HCT116 (cell line): ENCODE results near the gene DZIP3. TPM values are rescaled to one million over a fixed set of nuclear protein-coding genes. Genes with fewer than 3 reads are reported as not detected.

ENCODE experiments used
- ATAC-seq: fragments of 200-7000 bp; cut with Tn5 transposase; 2 replicates; pipeline ENCODE4 v1.9.1; 2020; ENCODE audit warnings: mild to moderate bottlenecking, moderate library complexity
- BruUV-seq: library from RNA; stranded (reverse); fragments of 400-500 nt; replicated peaks from 2 replicates; lab custom pipeline; 2021; lab: Mats Ljungman, UMichigan
- CTCF ChIA-PET: fragments of 300-600 bp; sonication (Branson Sonifier 250); formaldehyde crosslinking; loops from one replicate; lab custom pipeline; 2021; ENCODE audit warnings: antibody characterized with exemption; lab: Charles Lee
- POLR2A ChIA-PET: fragments of 300-600, 350-600 bp; sonication (Branson Sonifier 250); formaldehyde crosslinking; loops from one replicate; lab custom pipeline; 2021; ENCODE audit warnings: antibody characterized with exemption; lab: Charles Lee
- RAD21 ChIA-PET, 2 experiments: fragments of 300-600 bp; sonication (Branson Sonifier 250); formaldehyde crosslinking; loops; one replicate each; lab custom pipeline; 2023; ENCODE audit warnings: low total read pairs in 2 of 2; ENCODE audit not compliant: uncharacterized antibody in 2 of 2, unreplicated experiment in 2 of 2, low non-redundant PET in 1 of 2; lab: Charles Lee
- DNase-seq: peaks from one replicate; pipeline ENCODE4 v3.0.0-alpha.2; 2010; ENCODE audit warnings: low read depth, low spot score
- H2AFZ ChIP-seq: fragments of 200-600 bp; shearing (Covaris generic), sonication (generic); 2 replicates; pipeline ENCODE4 v1.6.1; 2017; ENCODE audit warnings: low read depth, mixed run types, mixed read lengths, antibody characterized with exemption, low read length; ENCODE audit not compliant: poor library complexity, severe bottlenecking
- H3K27ac ChIP-seq: 2 replicates; pipeline ENCODE4 v1.5.1; 2012; ENCODE audit warnings: low read depth, low read length
- H3K27me3 ChIP-seq: fragments of 200-600 bp; sonication (generic); 2 replicates; pipeline ENCODE4 v1.6.1; 2016; ENCODE audit warnings: mixed run types, low read length, mixed read lengths; ENCODE audit not compliant: insufficient read depth
- H3K36me3 ChIP-seq, 2 experiments: fragments of 200-500 bp in 1 of 2; fragments of 200-600 bp in 1 of 2; sonication (Bioruptor generic) in 1 of 2; sonication (generic) in 1 of 2; 2 replicates each; pipeline versions ENCODE4 v1.5.1 to v1.6.1; 2014 to 2016; ENCODE audit warnings: low read length in 2 of 2, inconsistent platforms in 1 of 2, mixed read lengths in 1 of 2, mixed run types in 1 of 2; ENCODE audit not compliant: insufficient read depth in 2 of 2, control insufficient read depth in 1 of 2
- H3K4me1 ChIP-seq, 2 experiments: fragments of 200-600 bp in 1 of 2; sonication (generic) in 1 of 2; 2 replicates each; pipeline versions ENCODE4 v1.5.1 to v1.6.1; 2012 to 2017; ENCODE audit warnings: low read length in 2 of 2, inconsistent platforms in 1 of 2, mild to moderate bottlenecking in 1 of 2, mixed read lengths in 1 of 2, mixed run types in 1 of 2, moderate library complexity in 1 of 2; ENCODE audit not compliant: insufficient read depth in 2 of 2, control insufficient read depth in 1 of 2
- H3K4me2 ChIP-seq: fragments of 200-600 bp; sonication (generic); 2 replicates; pipeline ENCODE4 v1.6.1; 2017; ENCODE audit warnings: mixed run types, low read length, mixed read lengths
- H3K4me3 ChIP-seq, 2 experiments: fragments of 200-600 bp in 1 of 2; sonication (generic) in 1 of 2; replicated peaks in 1 of 2; 2 replicates each; pipeline ENCODE4 v1.5.1; 2011 to 2016; ENCODE audit warnings: low read length in 2 of 2, control low read depth in 1 of 2, low read depth in 1 of 2, mild to moderate bottlenecking in 1 of 2, mixed read lengths in 1 of 2, mixed run types in 1 of 2
- H3K79me2 ChIP-seq: fragments of 200-600 bp; sonication (generic); 2 replicates; pipeline ENCODE4 v1.6.1; 2017; ENCODE audit warnings: mild to moderate bottlenecking, mixed run types, low read length, moderate library complexity, mixed read lengths; ENCODE audit not compliant: insufficient read depth
- H3K9ac ChIP-seq: fragments of 200-600 bp; sonication (generic); 2 replicates; pipeline ENCODE4 v1.6.1; 2016; ENCODE audit warnings: low read length, mixed read lengths
- H3K9me2 ChIP-seq: fragments of 200-600 bp; sonication (generic), shearing (Covaris generic); 2 replicates; pipeline ENCODE4 v1.6.1; 2017; ENCODE audit warnings: mixed run types, mild to moderate bottlenecking, moderate library complexity; ENCODE audit not compliant: insufficient read depth
- H3K9me3 ChIP-seq, 2 experiments: fragments of 200-500 bp in 1 of 2; fragments of 200-600 bp in 1 of 2; sonication (Bioruptor generic) in 1 of 2; sonication (generic) in 1 of 2; 2 replicates each; pipeline ENCODE4 v1.6.1; 2014 to 2017; ENCODE audit warnings: low read length in 2 of 2, mixed read lengths in 2 of 2, inconsistent platforms in 1 of 2, low read depth in 1 of 2, mild to moderate bottlenecking in 1 of 2, mixed run types in 1 of 2, moderate library complexity in 1 of 2; ENCODE audit not compliant: control insufficient read depth in 1 of 2, insufficient read depth in 1 of 2
- H4K20me1 ChIP-seq: fragments of 200-600 bp; sonication (generic), shearing (Covaris generic); 2 replicates; pipeline ENCODE4 v1.6.1; 2017; ENCODE audit warnings: mixed run types, mild to moderate bottlenecking, moderate library complexity; ENCODE audit not compliant: insufficient read depth
- EZH2phosphoT487 ChIP-seq: fragments of 200-600 bp; IDR thresholded peaks from 2 replicates; pipeline ENCODE4 v1.6.1; 2018; ENCODE audit warnings: antibody characterized with exemption, borderline replicate concordance
- RAD21 ChIP-seq: IDR thresholded peaks from 2 replicates; pipeline ENCODE4 v1.6.1; 2012; ENCODE audit warnings: low read depth, mild to moderate bottlenecking
- SP1 ChIP-seq: IDR thresholded peaks from 2 replicates; pipeline ENCODE4 v1.6.1; 2012; ENCODE audit warnings: low read depth
- ZNF274 ChIP-seq: fragments of 200-500 bp; sonication (Bioruptor generic); IDR thresholded peaks from 2 replicates; pipeline ENCODE4 v1.6.1; 2014; ENCODE audit warnings: mild to moderate bottlenecking, low read depth, low read length, inconsistent platforms
- intact Hi-C: fragments of 100-400 bp; cut with micrococcal nuclease; formaldehyde crosslinking; loops from 2 replicates; pipeline ENCODE4 v1.10.0; 2022
- total RNA-seq: library from RNA; stranded (reverse); gene quantifications from one replicate; pipeline ENCODE4 v1.2.1, GENCODE V29; 2021; ENCODE audit not compliant: unreplicated experiment
- TF ChIP-seq, protein P1 (sequence below): IDR thresholded peaks from 2 replicates; pipeline ENCODE4 v1.6.1; 2011; ENCODE audit warnings: mild to moderate bottlenecking, low read length, moderate library complexity; ENCODE audit not compliant: insufficient replicate concordance; ENCODE audit errors: extremely low read depth
- TF ChIP-seq, protein P2 (sequence below): IDR thresholded peaks from 2 replicates; pipeline ENCODE4 v1.6.1; 2012

The DZIP3 gene
- total RNA-seq, 1 experiment from 2014 or later, result 19.4 TPM

DNA sequence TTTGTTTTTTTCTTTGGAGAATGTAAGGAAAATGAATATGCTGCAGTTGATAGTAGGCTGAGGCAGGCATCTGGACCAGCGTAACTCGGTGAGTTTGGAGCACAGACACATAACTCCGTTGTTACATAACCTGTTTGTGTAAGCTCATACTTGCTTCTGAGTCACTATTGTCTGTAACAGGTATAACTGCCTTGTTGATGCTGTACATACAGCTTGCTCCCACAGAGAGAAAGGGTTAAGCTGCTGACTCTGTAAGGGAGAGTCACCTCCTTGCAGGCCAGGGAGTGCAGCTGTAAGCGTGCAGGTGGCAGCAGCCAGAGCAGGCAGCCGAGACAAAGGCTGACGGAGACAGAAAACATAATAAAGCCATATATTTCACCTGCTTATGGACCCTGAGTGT is 147.3 kb downstream of the DZIP3 start (continued):
- no peak for TF ChIP-seq EZH2phosphoT487

DNA sequence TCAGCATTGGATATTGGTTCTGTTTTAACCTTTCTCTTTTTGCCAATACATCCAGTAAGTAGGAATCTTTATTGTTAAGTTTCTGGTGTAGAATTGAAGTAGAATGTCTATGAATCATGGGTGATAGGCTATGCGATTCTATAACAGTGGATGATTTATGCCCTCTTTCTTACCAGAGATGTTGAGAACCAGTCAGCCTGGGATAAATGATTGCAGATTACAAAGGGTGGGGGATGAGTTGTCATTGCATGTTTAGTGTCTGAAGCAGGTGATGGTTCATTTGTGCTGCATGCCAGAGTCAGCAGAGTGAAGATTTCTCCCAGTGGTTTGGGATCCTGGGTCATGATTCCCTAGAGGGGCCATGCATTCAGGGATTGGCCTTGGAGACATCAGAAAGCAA is 153.4 kb downstream of the DZIP3 start:
- no peak for DNase-seq
- H3K27ac ChIP-seq, result no peak overlapping the region
- no peak for ATAC-seq
- H3K4me1 ChIP-seq, result no peaks in the 10 kb centered on the region
- H3K9me3 ChIP-seq, result no peaks in the 10 kb centered on the region
- BruUV-seq, result no TSS peak
- no peaks in the 10 kb centered on the region for H3K36me3 ChIP-seq
- H4K20me1 ChIP-seq, result no peaks in the 10 kb centered on the region
- H3K79me2 ChIP-seq, result no peaks in the 10 kb centered on the region
- ChIA-PET CTCF (no interaction called here), RAD21 (no interaction called here), POLR2A (no interaction called here)
- no peak overlapping the region for H3K4me2 ChIP-seq
- H3K27me3 ChIP-seq, result no peaks in the 10 kb centered on the region
- H2AFZ ChIP-seq, result no peak overlapping the region
- H3K9me2 ChIP-seq, result no peaks in the 10 kb centered on the region
- TF ChIP-seq, protein P1, sequence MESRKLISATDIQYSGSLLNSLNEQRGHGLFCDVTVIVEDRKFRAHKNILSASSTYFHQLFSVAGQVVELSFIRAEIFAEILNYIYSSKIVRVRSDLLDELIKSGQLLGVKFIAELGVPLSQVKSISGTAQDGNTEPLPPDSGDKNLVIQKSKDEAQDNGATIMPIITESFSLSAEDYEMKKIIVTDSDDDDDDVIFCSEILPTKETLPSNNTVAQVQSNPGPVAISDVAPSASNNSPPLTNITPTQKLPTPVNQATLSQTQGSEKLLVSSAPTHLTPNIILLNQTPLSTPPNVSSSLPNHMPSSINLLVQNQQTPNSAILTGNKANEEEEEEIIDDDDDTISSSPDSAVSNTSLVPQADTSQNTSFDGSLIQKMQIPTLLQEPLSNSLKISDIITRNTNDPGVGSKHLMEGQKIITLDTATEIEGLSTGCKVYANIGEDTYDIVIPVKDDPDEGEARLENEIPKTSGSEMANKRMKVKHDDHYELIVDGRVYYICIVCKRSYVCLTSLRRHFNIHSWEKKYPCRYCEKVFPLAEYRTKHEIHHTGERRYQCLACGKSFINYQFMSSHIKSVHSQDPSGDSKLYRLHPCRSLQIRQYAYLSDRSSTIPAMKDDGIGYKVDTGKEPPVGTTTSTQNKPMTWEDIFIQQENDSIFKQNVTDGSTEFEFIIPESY, result no peak
- TF ChIP-seq SP1 (no peak), RAD21 (no peak), ZNF274 (no peak)
- TF ChIP-seq, protein P2, sequence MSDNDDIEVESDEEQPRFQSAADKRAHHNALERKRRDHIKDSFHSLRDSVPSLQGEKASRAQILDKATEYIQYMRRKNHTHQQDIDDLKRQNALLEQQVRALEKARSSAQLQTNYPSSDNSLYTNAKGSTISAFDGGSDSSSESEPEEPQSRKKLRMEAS, result no peak
- intact Hi-C loops, result no loop called here
- H3K4me3 ChIP-seq, result no peak overlapping the region
- H3K9ac ChIP-seq, result no peak overlapping the region

Other genes with a start within 250 kb of the DZIP3 start
- gene MYH15, start 79.1 kb upstream of the DZIP3 start, total RNA-seq, result 11.2 TPM
- 41.6 TPM for gene CIP2A, start 284 bp upstream of the DZIP3 start, total RNA-seq
- not detected for gene RETNLB, start 167.7 kb downstream of the DZIP3 start, total RNA-seq
- gene TRAT1, start 233.1 kb downstream of the DZIP3 start, total RNA-seq, result not detected